Right lobe of liver (tissue), 6 donors: ENCODE results near the gene TMEM8B. TPM values are rescaled to one million over a fixed set of nuclear protein-coding genes. Genes with fewer than 3 reads are reported as not detected.
A peak's percentile ranks its signal among the peaks of the same experiment; 100 is the strongest.

Experiments
- ATAC-seq, 4 donors: fragments of 200-7000 bp; cut with Tn5 transposase; one replicate each; pipeline ENCODE4 v1.9.1; 2020; ENCODE audit warnings: mild to moderate bottlenecking in 4 of 4, moderate library complexity in 4 of 4
- DNase-seq, 3 donors: peaks; one replicate each; pipeline ENCODE4 v3.0.0-alpha.2; 2020
- H3K27ac ChIP-seq, 3 donors: fragments of 200-600 bp; one replicate each; pipeline ENCODE4 v1.8.0; 2022
- H3K27me3 ChIP-seq, 2 donors: fragments of 200-600 bp; one replicate each; pipeline ENCODE4 v1.8.0; 2022
- H3K36me3 ChIP-seq, 4 donors: fragments of 200-600 bp; sonication (generic) in 1 of 4; one replicate each; pipeline versions ENCODE4 v1.5.1 to v1.8.0; 2017 to 2022; ENCODE audit warnings: control low read depth in 1 of 4
- H3K4me1 ChIP-seq, 4 donors: fragments of 200-600 bp; sonication (generic) in 1 of 4; one replicate each; pipeline versions ENCODE4 v1.5.1 to v1.8.0; 2017 to 2022; ENCODE audit warnings: control low read depth in 1 of 4
- H3K4me3 ChIP-seq, 3 donors: fragments of 200-600 bp; one replicate each; pipeline ENCODE4 v1.8.0; 2022
- H3K9me3 ChIP-seq, 4 donors: fragments of 200-600 bp; sonication (generic) in 1 of 4; one replicate each; pipeline versions ENCODE4 v1.5.1 to v1.8.0; 2017 to 2022; ENCODE audit warnings: control low read depth in 1 of 4
- POLR2A ChIP-seq: fragments of 450-650 bp; IDR thresholded peaks from one replicate; pipeline ENCODE4 v1.6.1; 2017; ENCODE audit warnings: antibody characterized with exemption, mild to moderate bottlenecking
- WGBS: methylation state at CpG from one replicate; pipeline ENCODE4 v1.1.6; 2018; ENCODE audit warnings: low coverage, low lambda C conversion rate; ENCODE audit not compliant: insufficient coverage; ENCODE audit errors: missing lambda C conversion rate; 5-methylcytosine and 5-hydroxymethylcytosine counted together
- intact Hi-C, 2 donors: fragments of 100-400 bp; cut with DNase I; formaldehyde crosslinking; loops; one replicate each; pipeline versions ENCODE4 v1.11.2 to v1.14.1; 2022
- total RNA-seq, 6 experiments: library from RNA; depleted of rRNA in 2 of 6; stranded (reverse); fragments of >200 nt in 2 of 6; fragmentation: NEBNext Ultra II Directional in 3 of 6; extraction: Animal tissue kit (Norgen Biotek cat#: 25700) in 3 of 6; gene quantifications; one replicate each; pipeline versions ENCODE4 v1.1.0 to v1.2.4, GENCODE V29; 2016 to 2023
- TF ChIP-seq, protein P1 (sequence below), 4 donors: fragments of 200-600 bp in 3 of 4; fragments of 450-650 bp in 1 of 4; IDR thresholded peaks; one replicate each; pipeline versions ENCODE4 v1.5.1 to v1.8.0; 2016 to 2022; ENCODE audit warnings: antibody characterized with exemption in 4 of 4, mild to moderate bottlenecking in 2 of 4
- donor health status: DM: no; HTN: yes; CAD: no.
- donor health status: DM: no; HTN: no; CAD: no.
- donor health status: DM: no; HTN: no; CAD: no.
- donor health status: DM: no; HTN: yes; CAD: no.
- donor health status: DM: no; HTN: yes; CAD: no.

TMEM8B gene
- total RNA-seq, 6 experiments from 2014 or later: 1.7 to 4.7 (median 3.5) TPM

DNA sequence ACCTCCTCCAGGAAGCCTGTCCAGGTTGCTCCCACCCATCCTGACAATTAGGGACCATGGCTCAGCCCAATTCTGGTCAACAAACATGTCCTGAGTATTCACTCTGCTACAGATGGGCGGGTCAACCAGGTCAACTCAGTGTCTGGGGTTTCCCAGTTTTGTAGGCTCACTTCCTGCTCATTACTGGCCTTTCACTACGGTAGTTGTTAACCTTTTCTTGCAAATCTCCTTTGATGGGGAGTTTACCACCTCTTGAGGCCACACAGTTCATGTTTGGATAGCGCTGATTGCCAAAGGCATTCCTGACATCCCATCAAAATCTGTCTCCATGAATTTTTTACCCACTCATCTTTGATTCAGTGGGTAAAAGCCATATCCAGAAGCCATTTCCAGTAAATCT, 13.8 kb downstream of the TMEM8B start:
- Histone ChIP-seq H3K4me1 (no peaks in the 10 kb centered on the region), H3K9me3 (no peaks in the 10 kb centered on the region), H3K27ac (no peak overlapping the region), H3K4me3 (no peak overlapping the region), H3K36me3 (peaks cover 0 to 3% (median 0%) of the 10 kb centered on the region in 4 donors), H3K27me3 (no peaks in the 10 kb centered on the region)
- DNase-seq: no peak
- ATAC-seq: peak in 1 of 4 donors; percentile 40
- intact Hi-C loops: no loop called here
- WGBS: 51% methylated on average over 2 of the region's 3 CpGs
- no peak for TF ChIP-seq POLR2A
- TF ChIP-seq, protein P1, sequence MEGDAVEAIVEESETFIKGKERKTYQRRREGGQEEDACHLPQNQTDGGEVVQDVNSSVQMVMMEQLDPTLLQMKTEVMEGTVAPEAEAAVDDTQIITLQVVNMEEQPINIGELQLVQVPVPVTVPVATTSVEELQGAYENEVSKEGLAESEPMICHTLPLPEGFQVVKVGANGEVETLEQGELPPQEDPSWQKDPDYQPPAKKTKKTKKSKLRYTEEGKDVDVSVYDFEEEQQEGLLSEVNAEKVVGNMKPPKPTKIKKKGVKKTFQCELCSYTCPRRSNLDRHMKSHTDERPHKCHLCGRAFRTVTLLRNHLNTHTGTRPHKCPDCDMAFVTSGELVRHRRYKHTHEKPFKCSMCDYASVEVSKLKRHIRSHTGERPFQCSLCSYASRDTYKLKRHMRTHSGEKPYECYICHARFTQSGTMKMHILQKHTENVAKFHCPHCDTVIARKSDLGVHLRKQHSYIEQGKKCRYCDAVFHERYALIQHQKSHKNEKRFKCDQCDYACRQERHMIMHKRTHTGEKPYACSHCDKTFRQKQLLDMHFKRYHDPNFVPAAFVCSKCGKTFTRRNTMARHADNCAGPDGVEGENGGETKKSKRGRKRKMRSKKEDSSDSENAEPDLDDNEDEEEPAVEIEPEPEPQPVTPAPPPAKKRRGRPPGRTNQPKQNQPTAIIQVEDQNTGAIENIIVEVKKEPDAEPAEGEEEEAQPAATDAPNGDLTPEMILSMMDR (IDR thresholded peaks at IDR 0.05): no peak

DNA sequence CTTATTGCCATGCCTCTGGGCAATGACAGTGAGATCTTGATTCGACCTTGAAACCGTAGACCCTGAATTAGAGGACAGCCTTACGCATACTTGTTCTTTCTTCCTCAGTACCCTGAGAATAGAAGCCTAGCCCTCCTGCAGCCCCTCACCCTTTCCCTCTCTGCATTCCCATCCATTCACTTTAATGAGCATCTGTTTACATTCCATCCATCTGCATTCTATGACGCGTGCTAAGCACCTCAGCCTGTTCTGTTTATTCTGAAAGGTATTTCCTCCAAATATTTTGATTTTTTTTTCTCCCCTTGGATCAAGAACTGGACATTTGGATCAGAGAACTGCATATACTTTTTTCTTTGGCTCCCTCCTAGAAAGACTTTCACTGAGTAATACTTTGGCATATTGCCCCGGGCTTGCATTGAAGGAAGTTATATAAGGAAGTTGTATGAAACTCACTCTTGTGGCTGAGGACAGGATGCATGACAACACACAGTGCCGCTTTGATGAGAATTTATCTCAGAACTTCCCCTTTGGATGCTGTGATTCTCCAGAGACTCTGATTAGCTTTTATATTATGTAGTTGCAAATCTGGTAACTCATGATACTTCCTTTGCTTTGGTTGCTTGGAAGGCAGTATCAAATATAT, 15.7 kb downstream of the TMEM8B start:
- Histone ChIP-seq H3K27me3 (no peaks in the 10 kb centered on the region), H3K4me1 (no peaks in the 10 kb centered on the region), H3K9me3 (no peaks in the 10 kb centered on the region), H3K4me3 (no peak overlapping the region), H3K36me3 (peaks cover 0 to 3% (median 0%) of the 10 kb centered on the region in 4 donors), H3K27ac (no peak overlapping the region)
- intact Hi-C loops: no loop called here
- ATAC-seq (peak; percentile 75 to 90 (median 82)), DNase-seq (no peak)
- TF ChIP-seq, protein P1 (IDR thresholded peaks at IDR 0.05): no peak
- no peak for TF ChIP-seq POLR2A
- 52% methylated on average over 7 of the region's 7 CpGs for WGBS

GRCh38 chr9:35845824-35846771, 17.1 kb downstream of the TMEM8B start:
- intact Hi-C loops: no loop called here
- H3K9me3 ChIP-seq: no peaks in the 10 kb centered on the region
- TF ChIP-seq, protein P1 (IDR thresholded peaks at IDR 0.05): no peak
- TF ChIP-seq POLR2A: no peak
- ATAC-seq (no peak), DNase-seq (peak in 1 of 3 donors; percentile 52)
- WGBS: 65% methylated on average over 13 of the region's 53 CpGs
- H3K27ac ChIP-seq: no peak overlapping the region
- H3K4me3 ChIP-seq: no peak overlapping the region
- no peaks in the 10 kb centered on the region for H3K27me3 ChIP-seq
- no peaks in the 10 kb centered on the region for H3K4me1 ChIP-seq
- peaks cover 0 to 3% (median 0%) of the 10 kb centered on the region in 4 donors for H3K36me3 ChIP-seq

DNA sequence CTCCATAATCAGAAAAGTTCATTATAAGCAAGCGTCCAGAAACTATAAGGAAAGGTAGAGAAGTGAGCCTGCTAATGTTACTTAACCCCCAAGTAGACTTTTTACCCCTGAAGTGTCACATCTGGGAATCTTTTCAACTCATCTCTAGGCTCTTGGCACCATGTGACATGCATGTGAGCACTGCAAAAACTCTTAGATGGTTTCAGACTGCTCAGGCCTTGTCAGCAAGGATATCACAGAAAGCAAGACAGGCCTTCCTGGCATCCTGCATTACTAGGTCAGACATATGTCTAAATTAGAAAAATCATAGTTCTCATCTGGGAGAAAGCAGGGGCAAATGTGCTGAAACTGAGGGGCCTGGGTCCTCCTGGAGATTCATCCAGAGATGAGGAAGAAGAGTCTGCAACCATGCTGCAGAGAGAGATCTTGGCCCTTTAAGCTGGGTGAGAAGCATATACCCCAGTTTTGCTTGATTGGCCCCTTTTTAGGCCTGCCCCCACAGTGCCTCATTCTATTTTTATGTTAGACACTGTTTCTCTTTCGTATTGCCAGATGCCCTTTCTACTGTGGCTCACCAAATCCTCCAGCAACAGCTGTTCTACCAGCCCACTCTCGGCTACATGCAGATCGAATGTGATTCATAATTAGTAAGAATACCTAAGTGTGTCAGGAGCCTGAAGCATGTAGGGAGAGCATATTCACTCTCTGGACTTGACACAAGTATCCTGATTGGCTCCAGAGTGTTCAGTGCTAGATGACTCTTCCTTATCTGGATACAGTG, 19.0 kb downstream of the TMEM8B start:
- Histone ChIP-seq H3K27ac (no peak overlapping the region), H3K36me3 (peaks cover 0 to 3% (median 0%) of the 10 kb centered on the region in 4 donors), H3K9me3 (no peaks in the 10 kb centered on the region), H3K4me1 (no peaks in the 10 kb centered on the region), H3K27me3 (no peaks in the 10 kb centered on the region), H3K4me3 (no peak overlapping the region)
- TF ChIP-seq, protein P1 (IDR thresholded peaks at IDR 0.05): no peak
- TF ChIP-seq POLR2A: no peak
- ATAC-seq (no peak), DNase-seq (no peak)
- intact Hi-C loops: no loop called here
- WGBS: 72% methylated on average over 2 of the region's 4 CpGs
